Ovary (tissue), 9 donors: Measurements from ENCODE around the gene SIRT2. TPM values are rescaled to one million over a fixed set of nuclear protein-coding genes. Genes with fewer than 3 reads are reported as not detected.

Experiments
- DNase-seq, 5 donors: peaks; one replicate each; pipeline ENCODE4 v3.0.0-alpha.2; 2019 to 2020
- H3K27ac ChIP-seq, 2 donors: fragments of 200-600 bp; one replicate each; pipeline versions ENCODE4 v1.5.1 to v1.8.0; 2019 to 2022
- H3K27me3 ChIP-seq: fragments of 200-600 bp; one replicate; pipeline ENCODE4 v1.8.0; 2022
- H3K36me3 ChIP-seq: fragments of 200-600 bp; sonication (generic); one replicate; pipeline ENCODE4 v1.5.1; 2019
- H3K4me1 ChIP-seq: one replicate; pipeline ENCODE4 v1.8.1; 2013; ENCODE audit warnings: mild to moderate bottlenecking, moderate library complexity; ENCODE audit not compliant: insufficient read depth
- H3K4me3 ChIP-seq: fragments of 200-600 bp; sonication (generic); one replicate; pipeline ENCODE4 v1.5.1; 2017
- H3K9me3 ChIP-seq, 2 donors: fragments of 200-600 bp in 1 of 2; sonication (generic) in 1 of 2; one replicate each; pipeline versions ENCODE4 v1.5.1 to v1.8.1; 2013 to 2019; ENCODE audit warnings: mild to moderate bottlenecking in 1 of 2, moderate library complexity in 1 of 2
- EP300 ChIP-seq: sonication (generic); formaldehyde crosslinking; IDR thresholded peaks from one replicate; pipeline ENCODE4 v1.6.1; 2017; ENCODE audit warnings: antibody characterized with exemption
- POLR2A ChIP-seq: fragments of 450-650 bp; IDR thresholded peaks from one replicate; pipeline ENCODE4 v1.6.1; 2017; ENCODE audit warnings: antibody characterized with exemption, mild to moderate bottlenecking, moderate library complexity
- WGBS, 3 donors: extraction: QIAGEN DNeasy Blood & Tissue Kit in 1 of 3; methylation state at CpG; one replicate each; pipeline versions ENCODE4 v1.1.5 to v1.1.7; 2013 to 2017; 5-methylcytosine and 5-hydroxymethylcytosine counted together
- intact Hi-C, 4 donors: fragments of 100-400 bp; cut with DNase I; formaldehyde crosslinking; loops; one replicate each; pipeline versions ENCODE4 v1.11.0 to v1.15.1; 2022 to 2023
- polyA plus RNA-seq, 2 donors: library from polyadenylated mRNA; stranded (reverse); fragments of 200-250 nt in 1 of 2; fragments of 350-450 nt in 1 of 2; fragmentation: Illumina TruSeq in 1 of 2; extraction: RNeasy Lipid Tissue Mini Kit (QIAGEN cat#74804) in 1 of 2; gene quantifications; one replicate each; pipeline ENCODE4 v1.2.3, GENCODE V29; 2013 to 2014
- total RNA-seq, 7 donors: library from RNA; depleted of rRNA in 2 of 7; stranded (reverse); fragments of >200 nt in 2 of 7; fragmentation: NEBNext Ultra II Directional in 3 of 7; extraction: Animal tissue kit (Norgen Biotek cat#: 25700) in 3 of 7; gene quantifications; one replicate each; pipeline versions ENCODE4 v1.1.0 to v1.2.4, GENCODE V29; 2016 to 2023
- TF ChIP-seq, protein P1 (sequence below), 3 donors: fragments of 450-650 bp in 2 of 3; fragments of 200-600 bp in 1 of 3; IDR thresholded peaks; one replicate each; pipeline versions ENCODE4 v1.5.1 to v1.8.0; 2016 to 2022; ENCODE audit warnings: antibody characterized with exemption in 3 of 3, mild to moderate bottlenecking in 1 of 3
- donor health status: DM: no; HTN: no; CAD: no; lungs with moderate emphysema.
- donor health status: DM: no; HTN: no; CAD: no.
- donor health status: Bipolar disorder and iron deficiency.
- donor health status: DM: yes; HTN: yes; CAD: no.
- donor health status: DM: no; HTN: no; CAD: no.
- donor health status: DM: yes; HTN: yes; CAD: no.

Gene SIRT2
- total and polyA plus RNA-seq, 9 donors: 46.1 to 64.9 (median 55.7) TPM

- no peak overlapping the region for H3K27ac ChIP-seq
- peaks cover 11% of the 10 kb centered on the region for H3K4me1 ChIP-seq
- 86 to 91% (median 91%) methylated on average over 8 to 19 of the region's 19 CpGs for WGBS, 3 donors
- intact Hi-C loops: no loop called here
- DNase-seq: no peak
- no peak overlapping the region for H3K4me3 ChIP-seq
- TF ChIP-seq EP300: no peak
- no peak for TF ChIP-seq POLR2A
- TF ChIP-seq, protein P1, sequence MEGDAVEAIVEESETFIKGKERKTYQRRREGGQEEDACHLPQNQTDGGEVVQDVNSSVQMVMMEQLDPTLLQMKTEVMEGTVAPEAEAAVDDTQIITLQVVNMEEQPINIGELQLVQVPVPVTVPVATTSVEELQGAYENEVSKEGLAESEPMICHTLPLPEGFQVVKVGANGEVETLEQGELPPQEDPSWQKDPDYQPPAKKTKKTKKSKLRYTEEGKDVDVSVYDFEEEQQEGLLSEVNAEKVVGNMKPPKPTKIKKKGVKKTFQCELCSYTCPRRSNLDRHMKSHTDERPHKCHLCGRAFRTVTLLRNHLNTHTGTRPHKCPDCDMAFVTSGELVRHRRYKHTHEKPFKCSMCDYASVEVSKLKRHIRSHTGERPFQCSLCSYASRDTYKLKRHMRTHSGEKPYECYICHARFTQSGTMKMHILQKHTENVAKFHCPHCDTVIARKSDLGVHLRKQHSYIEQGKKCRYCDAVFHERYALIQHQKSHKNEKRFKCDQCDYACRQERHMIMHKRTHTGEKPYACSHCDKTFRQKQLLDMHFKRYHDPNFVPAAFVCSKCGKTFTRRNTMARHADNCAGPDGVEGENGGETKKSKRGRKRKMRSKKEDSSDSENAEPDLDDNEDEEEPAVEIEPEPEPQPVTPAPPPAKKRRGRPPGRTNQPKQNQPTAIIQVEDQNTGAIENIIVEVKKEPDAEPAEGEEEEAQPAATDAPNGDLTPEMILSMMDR (IDR thresholded peaks at IDR 0.05): no peak
- H3K27me3 ChIP-seq: no peaks in the 10 kb centered on the region
- no peaks in the 10 kb centered on the region for H3K9me3 ChIP-seq
- H3K36me3 ChIP-seq: no peaks in the 10 kb centered on the region
Observed at GRCh38 chr19:38870612-38871011, 28.8 kb downstream of the SIRT2 start.

DNA sequence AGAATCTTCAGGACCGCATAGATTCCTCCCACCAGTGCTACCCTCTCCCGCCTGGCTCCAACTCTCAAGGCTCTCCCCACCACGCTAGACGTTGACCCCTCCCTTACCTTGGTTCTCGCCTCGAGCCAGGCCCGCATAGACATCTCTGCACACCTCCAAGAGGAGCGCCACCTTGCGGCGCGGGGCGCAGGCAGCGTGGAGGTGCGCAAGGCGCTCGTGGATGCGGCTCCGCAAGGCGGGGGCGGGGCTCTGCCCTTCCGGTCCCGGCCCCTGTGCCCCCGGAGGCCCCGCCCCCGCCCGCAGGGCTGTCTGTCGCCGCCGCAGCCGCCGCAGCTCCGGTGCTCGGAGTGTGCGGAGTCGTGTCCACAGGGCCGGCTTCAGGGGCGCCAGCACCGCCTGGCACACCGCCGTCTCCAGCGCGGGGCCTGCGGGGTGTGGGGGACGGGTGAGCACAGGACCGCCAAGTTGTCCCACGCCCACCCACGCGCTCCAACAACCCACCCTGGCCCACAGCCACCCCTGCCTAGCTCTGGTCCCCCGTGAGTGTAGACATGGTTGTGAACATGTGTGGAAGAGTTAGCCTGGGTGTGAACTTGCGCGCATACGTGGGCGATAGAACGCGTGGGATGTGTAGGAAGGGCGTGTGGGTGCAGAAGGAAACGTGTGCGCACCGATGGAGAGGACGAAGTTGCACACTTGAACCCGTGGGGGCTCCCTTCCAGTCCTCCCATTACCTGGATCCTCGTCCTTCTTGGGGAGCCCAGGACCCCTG is 29.4 kb downstream of the SIRT2 start:
- H3K9me3 ChIP-seq: no peaks in the 10 kb centered on the region
- WGBS, 3 donors: 11 to 32% (median 15%) methylated on average over 34 to 62 of the region's 62 CpGs
- intact Hi-C loops: no loop called here
- no peak for TF ChIP-seq POLR2A
- TF ChIP-seq, protein P1 (IDR thresholded peaks at IDR 0.05): peak; percentile 72 to 85 (median 76)
- peak overlapping the region; percentile 37 for H3K4me3 ChIP-seq
- H3K27ac ChIP-seq: peak overlapping the region in 1 of 2 donors; percentile 5
- DNase-seq: peak; percentile 77 to 87 (median 85)
- no peaks in the 10 kb centered on the region for H3K27me3 ChIP-seq
- peaks cover 11% of the 10 kb centered on the region for H3K4me1 ChIP-seq
- H3K36me3 ChIP-seq: no peaks in the 10 kb centered on the region

- no peak for DNase-seq
- Histone ChIP-seq H3K27ac (peak overlapping the region in 1 of 2 donors; percentile 5), H3K27me3 (no peaks in the 10 kb centered on the region), H3K9me3 (no peaks in the 10 kb centered on the region), H3K36me3 (no peaks in the 10 kb centered on the region), H3K4me3 (peak overlapping the region; percentile 37), H3K4me1 (peaks cover 11% of the 10 kb centered on the region)
- no peak for TF ChIP-seq EP300
- TF ChIP-seq, protein P1 (IDR thresholded peaks at IDR 0.05): no peak
- no peak for TF ChIP-seq POLR2A
- intact Hi-C loops: no loop called here
- WGBS, 3 donors: 4 to 8% (median 8%) methylated on average over 27 to 34 of the region's 34 CpGs
Observed at GRCh38 chr19:38869160-38869835, 30.1 kb downstream of the SIRT2 start.

DNA sequence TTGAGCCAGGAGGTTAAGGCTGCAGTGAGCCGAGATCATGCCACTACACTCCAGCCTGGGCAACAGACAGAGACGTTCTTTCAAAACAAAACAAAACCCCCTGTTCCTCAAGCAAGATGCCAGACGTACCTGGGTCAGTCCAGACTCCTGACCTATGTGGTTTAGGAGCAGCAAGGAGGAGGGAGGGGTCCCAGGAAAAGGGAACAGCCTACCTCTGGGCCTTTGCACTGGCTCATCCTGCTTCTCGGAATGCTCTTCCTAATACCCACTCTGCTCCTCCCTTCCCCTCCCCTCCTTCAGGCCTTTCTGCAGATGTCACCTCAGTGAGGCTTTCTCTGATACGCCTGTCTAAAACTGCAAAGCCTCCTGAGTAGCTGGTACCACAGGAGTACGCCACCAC is 30.9 kb downstream of the SIRT2 start:
- H3K4me1 ChIP-seq: peaks cover 11% of the 10 kb centered on the region
- DNase-seq: no peak
- no peak for TF ChIP-seq EP300
- TF ChIP-seq, protein P1 (IDR thresholded peaks at IDR 0.05): no peak
- TF ChIP-seq POLR2A: no peak
- intact Hi-C loops: no loop called here
- H3K4me3 ChIP-seq: no peak overlapping the region
- H3K36me3 ChIP-seq: no peaks in the 10 kb centered on the region
- H3K27ac ChIP-seq: no peak overlapping the region
- H3K9me3 ChIP-seq: no peaks in the 10 kb centered on the region
- H3K27me3 ChIP-seq: no peaks in the 10 kb centered on the region
- 86 to 91% (median 86%) methylated on average over 6 of the region's 6 CpGs for WGBS, 3 donors
